ENCODE measurements around the gene LIPK.
"Not testable (repeated sequence)": the region's sequence is repeated elsewhere in the genome, so short reads cannot be mapped to it uniquely, and the experiment has no call there.

Gene LIPK

GRCh38 chr10:88721392-88721791 lies 15.3 kb downstream of the LIPK start:
- Histone ChIP-seq H3K4me1 (ENCODE audit: control insufficient read depth, insufficient read depth, low read length) (no peaks in the 10 kb centered on the region), H3K9me3 (ENCODE audit: control insufficient read depth, insufficient read depth, low read length) (no peaks in the 10 kb centered on the region), H3K4me3 (ENCODE audit: low read depth, low read length) (no peak overlapping the region), H3K27ac (ENCODE audit: low read depth, low read length) (no peak overlapping the region), H3K27me3 (ENCODE audit: control insufficient read depth, insufficient read depth, low read length) (peaks cover 2% of the 10 kb centered on the region), H3K9ac (ENCODE audit: low read depth, low read length) (no peak overlapping the region), H3K36me3 (ENCODE audit: control insufficient read depth, insufficient read depth, low read length) (no peaks in the 10 kb centered on the region)

- no peaks in the 10 kb centered on the region for H3K9me3 ChIP-seq (ENCODE audit: control insufficient read depth, insufficient read depth, low read length)
- H3K36me3 ChIP-seq (ENCODE audit: control insufficient read depth, insufficient read depth, low read length) = no peaks in the 10 kb centered on the region
- H3K9ac ChIP-seq (ENCODE audit: low read depth, low read length) = no peak overlapping the region
- no peaks in the 10 kb centered on the region for H3K4me1 ChIP-seq (ENCODE audit: control insufficient read depth, insufficient read depth, low read length)
- no peak overlapping the region for H3K4me3 ChIP-seq (ENCODE audit: low read depth, low read length)
- peaks cover 18% of the 10 kb centered on the region for H3K27me3 ChIP-seq (ENCODE audit: control insufficient read depth, insufficient read depth, low read length)
- H3K27ac ChIP-seq (ENCODE audit: low read depth, low read length) = no peak overlapping the region
Measured at GRCh38 chr10:88725798-88726197, 19.7 kb downstream of the LIPK start.

GRCh38 chr10:88728107-88728763 lies 22.2 kb downstream of the LIPK start:
- H3K4me3 ChIP-seq (ENCODE audit: low read depth, low read length) = no peak overlapping the region
- H3K4me1 ChIP-seq (ENCODE audit: control insufficient read depth, insufficient read depth, low read length) = peaks cover 11% of the 10 kb centered on the region; the same call in 1 of the 2 replicates
- peaks cover 18% of the 10 kb centered on the region for H3K27me3 ChIP-seq (ENCODE audit: control insufficient read depth, insufficient read depth, low read length)
- no peaks in the 10 kb centered on the region for H3K36me3 ChIP-seq (ENCODE audit: control insufficient read depth, insufficient read depth, low read length)
- no peak overlapping the region for H3K9ac ChIP-seq (ENCODE audit: low read depth, low read length)
- no peaks in the 10 kb centered on the region for H3K9me3 ChIP-seq (ENCODE audit: control insufficient read depth, insufficient read depth, low read length)
- H3K27ac ChIP-seq (ENCODE audit: low read depth, low read length) = no peak overlapping the region

GRCh38 chr10:88730864-88731263 lies 24.8 kb downstream of the LIPK start:
- H3K27me3 ChIP-seq (ENCODE audit: control insufficient read depth, insufficient read depth, low read length) = peaks cover 18% of the 10 kb centered on the region
- H3K9ac ChIP-seq (ENCODE audit: low read depth, low read length) = no peak overlapping the region
- H3K9me3 ChIP-seq (ENCODE audit: control insufficient read depth, insufficient read depth, low read length) = no peaks in the 10 kb centered on the region
- H3K27ac ChIP-seq (ENCODE audit: low read depth, low read length) = no peak overlapping the region
- H3K4me3 ChIP-seq (ENCODE audit: low read depth, low read length) = no peak overlapping the region
- H3K36me3 ChIP-seq (ENCODE audit: control insufficient read depth, insufficient read depth, low read length) = no peaks in the 10 kb centered on the region
- H3K4me1 ChIP-seq (ENCODE audit: control insufficient read depth, insufficient read depth, low read length) = peaks cover 11% of the 10 kb centered on the region; the same call in 1 of the 2 replicates

- no peak overlapping the region for H3K4me3 ChIP-seq (ENCODE audit: low read depth, low read length)
- no peak overlapping the region for H3K27ac ChIP-seq (ENCODE audit: low read depth, low read length)
- H3K27me3 ChIP-seq (ENCODE audit: control insufficient read depth, insufficient read depth, low read length) = peaks cover 16% of the 10 kb centered on the region
- H3K36me3 ChIP-seq (ENCODE audit: control insufficient read depth, insufficient read depth, low read length) = no peaks in the 10 kb centered on the region
- H3K9ac ChIP-seq (ENCODE audit: low read depth, low read length) = no peak overlapping the region
- H3K9me3 ChIP-seq (ENCODE audit: control insufficient read depth, insufficient read depth, low read length) = no peaks in the 10 kb centered on the region
- H3K4me1 ChIP-seq (ENCODE audit: control insufficient read depth, insufficient read depth, low read length) = peaks cover 11% of the 10 kb centered on the region; the same call in 1 of the 2 replicates
Measured at GRCh38 chr10:88731296-88731695, 25.2 kb downstream of the LIPK start.

- Histone ChIP-seq H3K27ac (ENCODE audit: low read depth, low read length) (no peak overlapping the region), H3K4me3 (ENCODE audit: low read depth, low read length) (no peak overlapping the region), H3K4me1 (ENCODE audit: control insufficient read depth, insufficient read depth, low read length) (peaks cover 11% of the 10 kb centered on the region; the same call in 1 of the 2 replicates), H3K9ac (ENCODE audit: low read depth, low read length) (no peak overlapping the region), H3K9me3 (ENCODE audit: control insufficient read depth, insufficient read depth, low read length) (no peaks in the 10 kb centered on the region), H3K27me3 (ENCODE audit: control insufficient read depth, insufficient read depth, low read length) (no peaks in the 10 kb centered on the region), H3K36me3 (ENCODE audit: control insufficient read depth, insufficient read depth, low read length) (no peaks in the 10 kb centered on the region)
Measured at GRCh38 chr10:88733215-88733614, 27.2 kb downstream of the LIPK start.

GRCh38 chr10:88735661-88736060 lies 29.6 kb downstream of the LIPK start:
- no peak overlapping the region for H3K27ac ChIP-seq (ENCODE audit: low read depth, low read length)

GRCh38 chr10:88741921-88742320 lies 35.9 kb downstream of the LIPK start:
- H3K9ac ChIP-seq (ENCODE audit: low read depth, low read length); H3K9me3 ChIP-seq (ENCODE audit: control insufficient read depth, insufficient read depth, low read length); H3K27ac ChIP-seq (ENCODE audit: low read depth, low read length); H3K4me1 ChIP-seq (ENCODE audit: control insufficient read depth, insufficient read depth, low read length); H3K36me3 ChIP-seq (ENCODE audit: control insufficient read depth, insufficient read depth, low read length); H3K4me3 ChIP-seq (ENCODE audit: low read depth, low read length); H3K27me3 ChIP-seq (ENCODE audit: control insufficient read depth, insufficient read depth, low read length): not testable (repeated sequence)

More at GRCh38 chr10:88735661-88736060, 29.6 kb downstream of the LIPK start:
- H3K36me3 ChIP-seq (ENCODE audit: control insufficient read depth, insufficient read depth, low read length) = no peaks in the 10 kb centered on the region
- H3K27me3 ChIP-seq (ENCODE audit: control insufficient read depth, insufficient read depth, low read length) = no peaks in the 10 kb centered on the region
- no peaks in the 10 kb centered on the region for H3K9me3 ChIP-seq (ENCODE audit: control insufficient read depth, insufficient read depth, low read length)
- peaks cover 11% of the 10 kb centered on the region; the same call in 1 of the 2 replicates for H3K4me1 ChIP-seq (ENCODE audit: control insufficient read depth, insufficient read depth, low read length)
- no peak overlapping the region for H3K4me3 ChIP-seq (ENCODE audit: low read depth, low read length)
- no peak overlapping the region for H3K9ac ChIP-seq (ENCODE audit: low read depth, low read length)

- H3K9me3 ChIP-seq (ENCODE audit: control insufficient read depth, insufficient read depth, low read length) = no peaks in the 10 kb centered on the region
- no peaks in the 10 kb centered on the region for H3K4me1 ChIP-seq (ENCODE audit: control insufficient read depth, insufficient read depth, low read length)
- no peaks in the 10 kb centered on the region for H3K36me3 ChIP-seq (ENCODE audit: control insufficient read depth, insufficient read depth, low read length)
- no peak overlapping the region for H3K27ac ChIP-seq (ENCODE audit: low read depth, low read length)
- no peak overlapping the region for H3K4me3 ChIP-seq (ENCODE audit: low read depth, low read length)
- H3K9ac ChIP-seq (ENCODE audit: low read depth, low read length) = no peak overlapping the region
- H3K27me3 ChIP-seq (ENCODE audit: control insufficient read depth, insufficient read depth, low read length) = no peaks in the 10 kb centered on the region
Measured at GRCh38 chr10:88742448-88742847, 36.4 kb downstream of the LIPK start.

- Histone ChIP-seq H3K27me3 (ENCODE audit: control insufficient read depth, insufficient read depth, low read length) (no peaks in the 10 kb centered on the region), H3K27ac (ENCODE audit: low read depth, low read length) (no peak overlapping the region), H3K4me1 (ENCODE audit: control insufficient read depth, insufficient read depth, low read length) (no peaks in the 10 kb centered on the region)
Measured at GRCh38 chr10:88744002-88744401, 38.0 kb downstream of the LIPK start.

GRCh38 chr10:88745633-88746032 lies 39.6 kb downstream of the LIPK start:
- Histone ChIP-seq H3K9me3 (ENCODE audit: control insufficient read depth, insufficient read depth, low read length) (no peaks in the 10 kb centered on the region), H3K27me3 (ENCODE audit: control insufficient read depth, insufficient read depth, low read length) (no peaks in the 10 kb centered on the region), H3K4me1 (ENCODE audit: control insufficient read depth, insufficient read depth, low read length) (no peaks in the 10 kb centered on the region), H3K27ac (ENCODE audit: low read depth, low read length) (no peak overlapping the region), H3K4me3 (ENCODE audit: low read depth, low read length) (no peak overlapping the region), H3K9ac (ENCODE audit: low read depth, low read length) (no peak overlapping the region), H3K36me3 (ENCODE audit: control insufficient read depth, insufficient read depth, low read length) (no peaks in the 10 kb centered on the region)

More at GRCh38 chr10:88744002-88744401, 38.0 kb downstream of the LIPK start:
- Histone ChIP-seq H3K4me3 (ENCODE audit: low read depth, low read length) (no peak overlapping the region), H3K9me3 (ENCODE audit: control insufficient read depth, insufficient read depth, low read length) (no peaks in the 10 kb centered on the region), H3K9ac (ENCODE audit: low read depth, low read length) (no peak overlapping the region), H3K36me3 (ENCODE audit: control insufficient read depth, insufficient read depth, low read length) (no peaks in the 10 kb centered on the region)

All from HUES48 (cell line).